HG03354 (cell line): ENCODE data around the gene SLC3A2.
"Not testable (repeated sequence)": the region's sequence is repeated elsewhere in the genome, so short reads cannot be mapped to it uniquely, and the experiment has no call there.

ENCODE experiments used
- ATAC-seq: cut with Tn5 transposase; IDR thresholded peaks from one replicate; pipeline ENCODE4 v1.9.1; 2021; ENCODE audit warnings: mild to moderate bottlenecking; ENCODE audit not compliant: unreplicated experiment, poor library complexity, severe bottlenecking

The SLC3A2 gene

DNA sequence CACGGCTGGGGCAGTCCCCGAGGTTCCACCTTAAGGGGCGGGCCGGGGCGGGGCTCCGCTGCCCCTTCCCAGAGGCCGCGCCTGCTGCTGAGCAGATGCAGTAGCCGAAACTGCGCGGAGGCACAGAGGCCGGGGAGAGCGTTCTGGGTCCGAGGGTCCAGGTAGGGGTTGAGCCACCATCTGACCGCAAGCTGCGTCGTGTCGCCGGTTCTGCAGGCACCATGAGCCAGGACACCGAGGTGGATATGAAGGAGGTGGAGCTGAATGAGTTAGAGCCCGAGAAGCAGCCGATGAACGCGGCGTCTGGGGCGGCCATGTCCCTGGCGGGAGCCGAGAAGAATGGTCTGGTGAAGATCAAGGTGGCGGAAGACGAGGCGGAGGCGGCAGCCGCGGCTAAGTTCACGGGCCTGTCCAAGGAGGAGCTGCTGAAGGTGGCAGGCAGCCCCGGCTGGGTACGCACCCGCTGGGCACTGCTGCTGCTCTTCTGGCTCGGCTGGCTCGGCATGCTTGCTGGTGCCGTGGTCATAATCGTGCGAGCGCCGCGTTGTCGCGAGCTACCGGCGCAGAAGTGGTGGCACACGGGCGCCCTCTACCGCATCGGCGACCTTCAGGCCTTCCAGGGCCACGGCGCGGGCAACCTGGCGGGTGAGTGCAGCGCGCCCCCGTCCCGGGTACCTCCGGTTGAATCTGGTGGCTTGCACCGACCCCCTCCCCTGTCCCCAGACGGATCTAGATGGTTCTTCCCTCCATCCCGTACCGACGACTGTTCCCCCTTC is at the start of gene SLC3A2:
SLC3A2 (plus strand) TSS at position 94 of the 776 bp plus-strand sequence; CDS start at position 222, 128 bp downstream.
- ATAC-seq = peak; percentile 78

DNA sequence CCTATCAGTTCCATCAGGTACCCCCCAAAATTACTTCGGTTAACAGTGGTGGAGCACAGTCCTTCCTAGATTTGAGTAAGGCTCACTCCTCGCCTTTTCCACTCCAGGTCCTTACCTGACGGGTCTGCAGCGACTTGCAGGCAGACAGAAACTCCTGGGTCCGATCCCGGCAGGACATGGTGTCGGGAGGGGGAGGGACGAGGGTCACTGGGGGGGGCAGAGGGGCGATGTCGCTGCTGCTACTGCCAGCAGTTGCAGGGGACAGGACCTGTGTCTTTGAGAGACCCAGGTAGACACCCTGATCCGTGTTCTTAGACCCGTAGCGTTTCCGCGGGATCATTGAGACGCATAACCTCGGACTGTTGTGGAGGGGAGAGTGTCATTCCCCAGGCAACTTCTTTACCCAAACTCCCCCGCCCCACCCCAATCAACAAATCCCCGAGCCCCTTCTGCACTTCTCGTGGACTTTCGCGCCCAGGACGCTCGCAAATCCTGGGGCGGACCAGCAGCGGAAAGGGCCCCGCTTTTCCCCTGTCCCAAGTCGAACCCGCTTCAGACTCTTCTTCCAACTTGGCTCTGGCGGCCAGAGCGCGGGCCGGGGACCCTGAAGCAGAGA is 49.7 kb upstream of the SLC3A2 start:
- no peak for ATAC-seq

DNA sequence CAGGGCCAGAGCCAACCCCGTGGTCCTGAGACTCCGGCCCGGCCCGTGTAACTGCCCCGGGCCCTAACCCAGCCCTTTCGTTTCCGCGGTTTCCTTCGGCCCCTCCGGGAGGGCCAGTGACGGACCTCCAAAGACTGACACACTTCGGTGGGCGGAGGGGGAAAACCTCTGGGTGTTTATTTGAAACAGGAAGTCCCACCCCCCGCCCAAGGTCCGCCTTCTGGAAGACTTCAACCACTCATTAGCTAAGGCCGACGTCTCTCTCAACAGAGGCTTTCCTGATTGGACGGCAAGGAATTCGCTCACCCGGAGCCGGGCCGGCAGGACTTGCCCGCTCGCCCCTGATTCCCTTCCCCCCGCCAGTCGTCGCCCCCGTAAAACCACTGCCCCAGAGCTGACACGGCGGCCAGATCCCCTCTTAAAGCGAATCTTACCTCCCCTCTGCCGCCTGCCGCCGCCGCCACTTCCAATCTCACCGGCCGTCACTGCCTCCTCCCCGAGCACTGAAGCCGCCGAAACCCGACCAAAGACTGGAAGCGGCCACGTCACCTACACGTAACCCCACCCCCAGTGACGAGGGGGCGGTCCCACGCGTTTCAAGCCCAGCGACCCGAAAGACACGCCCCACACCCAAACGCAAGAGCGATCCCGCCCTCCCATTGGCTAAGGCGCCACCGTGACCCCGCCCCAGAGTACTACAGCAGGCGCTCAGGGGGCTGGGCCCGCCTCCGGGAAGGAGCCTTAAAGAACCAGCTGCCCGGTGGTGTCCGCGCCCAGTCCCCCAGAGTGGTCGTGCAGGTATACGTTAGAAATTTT is 49.0 kb upstream of the SLC3A2 start, which contains the start of gene STX5:
STX5 (minus strand) TSS at position 532 of the 816 bp plus-strand sequence. CDS start 808 bp downstream, outside the sequence.
- ATAC-seq = peak; percentile 84

DNA sequence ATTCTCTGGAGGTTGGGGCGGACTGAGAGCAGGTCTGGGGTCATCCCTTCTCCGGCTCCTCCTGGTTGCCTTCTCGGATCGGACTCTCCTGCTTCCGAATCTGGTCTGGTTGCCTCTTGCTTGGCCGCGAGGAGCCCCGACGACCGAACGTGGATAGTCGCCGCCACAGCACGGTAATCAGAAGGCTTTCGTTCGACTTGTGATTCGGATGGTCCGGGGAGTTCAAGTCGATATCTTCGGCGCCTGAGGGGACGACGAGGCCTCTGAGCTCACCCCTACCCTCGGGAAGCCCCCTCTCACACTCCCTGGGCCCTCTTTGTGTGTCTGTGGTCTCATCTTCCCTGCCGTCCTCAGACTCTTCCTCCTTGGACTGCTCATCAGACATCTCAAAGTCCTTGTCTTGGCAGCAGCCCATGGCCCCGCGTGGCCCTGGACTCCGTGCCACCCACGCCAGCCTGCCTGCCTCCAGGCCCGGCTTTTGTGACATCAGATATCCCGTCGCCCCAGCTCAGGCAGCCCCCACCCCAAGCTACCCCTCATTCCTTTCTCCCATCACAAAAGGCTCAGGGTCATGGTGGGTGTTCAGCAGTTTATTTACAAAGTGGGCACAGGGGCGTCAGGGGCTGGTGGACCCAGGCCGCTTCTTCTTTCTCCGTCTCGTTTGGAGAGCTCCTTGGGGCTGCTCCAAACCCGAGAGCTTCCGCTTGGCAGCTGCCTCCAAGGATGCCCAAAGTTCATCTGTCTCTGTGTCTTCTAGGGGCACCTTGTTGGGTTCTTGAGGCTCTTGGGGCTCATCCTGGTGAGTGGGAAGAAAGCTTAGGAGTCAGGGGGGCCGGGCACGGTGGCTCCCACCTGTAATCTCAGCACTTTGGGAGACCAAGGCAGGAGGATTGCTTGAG is 48.1 kb upstream of the SLC3A2 start, which contains the start of gene TEX54:
TEX54 (minus strand) TSS at position 506 of the 899 bp plus-strand sequence.
- ATAC-seq = peak; percentile 15

DNA sequence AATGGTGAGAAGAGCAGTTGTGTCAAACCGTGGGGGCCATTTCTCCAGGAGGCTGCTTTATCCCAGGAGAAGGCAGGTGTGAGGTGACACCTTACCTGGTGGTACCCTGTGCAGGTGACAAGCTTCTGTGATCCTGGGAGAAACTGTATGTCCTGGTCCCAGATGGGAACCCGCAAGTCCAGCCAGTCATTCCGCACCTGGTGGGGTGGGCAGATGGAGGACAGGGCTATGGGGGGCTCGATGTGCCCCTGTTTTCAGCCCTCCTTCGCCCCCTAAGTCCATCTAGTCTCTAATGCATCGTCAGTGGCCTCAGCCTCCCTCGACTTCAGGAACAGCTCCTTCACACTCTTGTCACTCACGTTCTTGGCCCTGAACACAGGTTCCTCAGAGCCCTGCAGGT is 45.4 kb upstream of the SLC3A2 start:
- no peak for ATAC-seq

DNA sequence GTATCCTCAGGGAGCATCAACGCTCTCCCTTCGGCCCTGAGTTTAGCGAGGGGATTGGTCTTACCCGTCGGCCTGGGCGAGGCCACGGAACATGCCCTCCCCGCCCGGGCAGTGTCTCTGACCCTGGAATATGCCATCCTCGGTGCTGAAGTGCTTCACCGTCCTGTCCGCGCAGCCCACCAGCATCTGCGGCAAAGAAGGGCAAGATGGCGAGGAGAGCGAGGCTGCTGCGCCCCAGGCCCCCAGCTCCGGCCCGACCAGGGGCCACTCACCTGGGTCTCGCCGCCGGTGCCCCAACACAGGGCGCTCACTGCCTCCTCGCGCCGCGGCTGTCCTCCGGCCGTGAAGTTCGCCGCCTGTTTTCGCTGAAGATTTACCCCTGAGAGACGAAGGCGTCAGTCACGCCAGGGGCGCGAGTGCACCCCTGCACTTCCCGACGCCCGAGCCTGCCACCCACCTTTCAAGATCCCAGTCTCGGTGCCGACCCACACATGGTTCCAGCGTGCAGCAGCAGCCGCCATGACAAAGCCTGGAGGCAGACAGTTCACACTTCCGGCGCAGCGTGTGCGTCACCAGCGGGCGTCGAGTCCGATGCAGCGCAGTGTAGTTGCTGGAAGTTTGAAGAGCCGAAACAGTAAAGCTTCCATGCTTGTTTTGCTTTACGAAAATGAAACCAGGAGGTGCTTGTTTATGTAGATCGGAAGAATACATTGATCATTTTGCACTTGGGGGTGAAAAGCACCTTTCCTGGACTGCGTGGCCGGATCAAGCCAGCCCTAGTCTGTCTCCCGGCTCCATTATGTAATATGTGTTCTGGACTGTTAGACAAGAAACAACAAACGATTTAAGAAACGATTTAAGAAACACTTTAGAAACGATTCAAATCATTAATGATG is 41.4 kb upstream of the SLC3A2 start, which contains the start of gene WDR74:
WDR74 (minus strand) TSS at position 541 of the 896 bp plus-strand sequence; CDS start at position 521, 20 bp downstream.
- ATAC-seq = peak; percentile 49

DNA sequence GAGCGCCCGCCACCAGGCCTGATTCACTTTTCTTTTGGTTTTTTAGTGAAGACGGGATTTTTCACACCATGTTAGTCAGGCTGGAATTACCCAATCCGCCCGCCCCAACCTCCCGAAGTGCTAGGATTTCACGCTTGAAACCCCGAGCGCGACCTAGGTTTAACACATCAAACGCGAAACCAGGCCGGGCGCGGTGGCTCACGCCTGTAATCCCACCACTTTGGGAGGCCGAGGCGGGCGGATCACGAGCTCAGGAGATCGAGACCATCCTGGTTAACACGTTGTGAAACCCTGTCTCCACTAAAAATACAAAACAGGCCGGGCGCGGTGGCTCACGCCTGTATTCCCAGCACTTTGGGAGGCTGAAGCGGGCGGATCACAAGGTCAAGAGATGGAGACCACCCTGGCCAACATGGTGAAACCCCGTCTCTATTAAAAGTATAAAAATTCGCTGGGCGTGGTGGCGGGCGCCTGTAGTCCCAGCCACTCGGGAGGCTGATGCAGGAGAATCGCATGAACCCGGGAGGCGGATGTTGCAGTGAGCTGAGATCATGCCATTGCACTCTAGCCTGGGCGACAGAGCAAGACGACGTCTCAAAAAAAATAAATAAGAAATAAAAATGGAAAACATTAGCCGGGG is 39.9 kb upstream of the SLC3A2 start:
- ATAC-seq = peak; percentile 15

DNA sequence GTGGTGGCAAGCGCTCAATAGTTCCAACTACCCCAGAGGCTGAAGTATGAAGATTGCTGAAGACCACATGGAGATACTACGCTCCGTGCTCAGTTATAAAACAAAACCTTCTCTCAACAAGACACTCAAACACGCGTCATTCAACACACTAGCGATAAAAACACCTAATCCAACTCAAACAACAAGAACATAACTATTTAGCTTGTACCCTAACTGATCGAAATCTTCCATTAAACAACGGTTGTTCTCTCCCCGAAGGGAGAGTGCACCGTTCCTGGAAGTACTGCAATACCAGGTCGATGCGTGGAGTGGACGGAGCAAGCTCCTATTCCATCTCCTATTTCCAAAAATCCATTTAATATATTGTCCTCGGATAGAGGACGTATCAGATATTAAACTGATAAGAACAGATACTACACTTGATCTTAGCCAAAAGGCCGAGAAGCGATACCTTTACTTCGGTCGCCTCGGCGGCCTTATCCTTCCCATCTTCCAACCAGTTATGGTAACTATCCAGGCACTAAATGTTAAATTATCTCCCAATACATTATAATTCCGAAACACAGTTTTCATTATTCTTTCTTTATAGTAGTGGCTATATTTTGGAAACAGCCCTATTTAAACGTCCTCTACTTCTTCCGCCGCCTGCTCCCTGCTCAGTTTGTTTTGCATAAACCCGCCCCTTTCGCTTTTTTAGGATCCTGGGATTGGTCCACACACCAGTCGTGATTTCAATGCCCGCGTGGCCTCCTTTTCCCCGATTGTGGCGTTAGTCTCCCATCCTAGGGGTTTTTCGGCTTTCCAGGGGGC is 39.1 kb upstream of the SLC3A2 start:
- ATAC-seq = peak; percentile 50

DNA sequence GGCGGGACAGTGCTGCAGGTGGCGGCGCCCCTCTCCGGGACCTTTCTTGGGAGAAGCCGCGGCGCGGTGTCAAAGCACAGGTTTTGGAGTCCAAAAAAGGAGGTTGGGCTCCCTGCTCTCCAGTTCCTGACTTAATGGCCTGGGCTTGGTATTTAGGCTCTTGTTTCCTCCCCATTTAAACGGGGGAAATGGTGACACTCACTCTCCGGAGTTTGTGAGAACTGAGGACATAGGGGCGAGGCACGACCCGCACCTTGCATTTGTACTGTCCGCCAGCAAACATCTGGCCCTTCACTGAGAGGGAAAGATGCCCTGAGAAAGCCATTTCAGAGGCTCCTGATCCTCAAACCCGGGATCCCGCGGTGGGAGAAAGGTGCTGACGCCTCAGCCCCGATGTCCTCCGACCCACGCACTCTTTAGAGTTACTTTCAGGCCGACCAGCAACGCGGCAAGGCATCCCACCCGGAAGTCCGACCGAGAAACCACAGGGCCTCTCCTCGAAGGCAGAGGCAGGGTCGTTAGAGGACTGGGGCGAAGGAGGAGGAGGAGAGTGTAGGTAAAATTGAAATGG is 38.4 kb upstream of the SLC3A2 start:
- ATAC-seq = no peak

DNA sequence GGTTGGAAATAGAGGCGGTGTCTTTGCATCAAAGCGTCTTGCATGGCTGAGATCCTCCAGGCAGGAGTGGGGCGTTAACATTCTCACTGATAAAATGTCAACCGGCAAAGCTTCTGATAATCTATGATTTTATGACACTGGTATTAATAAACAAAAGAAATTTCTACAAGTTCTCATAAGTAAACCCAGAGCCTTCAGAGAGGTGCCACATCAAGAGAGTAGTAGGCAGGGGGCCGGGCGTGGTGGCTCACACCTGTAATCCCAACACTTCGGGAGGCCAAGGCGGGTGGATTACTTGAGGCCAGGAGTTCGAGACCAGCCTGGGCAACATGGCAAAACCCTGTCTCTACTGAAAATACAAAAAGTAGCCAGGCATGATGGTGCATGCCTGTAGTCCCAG is 37.8 kb upstream of the SLC3A2 start:
- ATAC-seq = not testable (repeated sequence)

DNA sequence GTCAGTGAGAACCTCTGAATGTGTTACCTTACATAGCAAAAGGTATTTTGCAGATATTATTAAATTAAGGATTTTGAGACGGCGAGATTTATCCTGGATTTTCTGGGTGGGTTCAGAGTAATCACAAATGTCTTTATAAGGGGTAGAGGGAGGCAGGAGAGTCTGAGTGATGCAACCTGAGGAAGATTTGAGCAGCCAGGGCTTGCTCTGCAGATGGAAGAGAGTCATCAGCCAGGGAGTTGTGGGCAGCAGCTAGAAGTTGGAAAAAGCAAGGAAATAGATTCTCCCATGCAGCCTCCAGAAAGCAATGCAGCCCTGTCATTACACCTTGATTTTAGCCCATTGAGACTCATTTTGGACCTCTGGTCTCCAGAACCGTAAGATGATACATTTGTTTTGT is 37.2 kb upstream of the SLC3A2 start:
- ATAC-seq = no peak

DNA sequence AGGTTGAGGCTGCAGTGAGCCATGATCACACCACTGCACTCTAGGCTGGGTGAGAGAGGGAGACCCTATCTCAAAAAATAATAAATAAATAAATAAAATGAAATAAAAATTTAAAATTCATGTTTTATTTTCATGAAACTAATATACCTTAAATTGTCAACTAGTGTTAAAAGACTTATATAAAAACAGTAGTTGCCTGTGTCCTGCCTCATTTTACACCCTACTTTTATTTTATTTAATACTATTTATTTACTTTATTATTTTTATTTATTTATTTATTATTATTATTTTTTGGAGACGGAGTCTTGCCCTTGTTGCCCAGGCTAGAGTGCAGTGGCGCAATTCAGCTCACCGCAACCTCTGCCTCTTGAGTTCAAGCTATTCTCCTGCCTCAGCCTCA is 36.5 kb upstream of the SLC3A2 start:
- no peak for ATAC-seq

DNA sequence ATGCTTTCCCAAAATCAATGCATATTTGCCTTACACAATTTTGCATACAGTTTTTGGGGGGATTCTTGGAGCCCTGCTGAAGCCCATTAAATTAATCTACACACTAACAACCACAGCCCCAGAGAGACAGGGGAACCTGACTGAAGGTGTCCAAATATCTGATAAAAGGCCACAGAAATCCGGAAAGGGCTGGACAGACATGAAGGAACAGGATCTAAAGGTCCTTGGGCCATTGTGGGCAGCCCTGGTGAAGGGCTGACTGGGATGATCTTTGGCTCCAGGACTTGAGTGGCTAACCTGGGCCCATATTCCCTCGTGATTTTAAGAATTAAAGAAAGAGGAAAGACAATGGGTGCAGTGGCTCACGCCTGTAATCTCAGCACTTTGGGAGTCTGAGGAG is 34.5 kb upstream of the SLC3A2 start:
- ATAC-seq = no peak

DNA sequence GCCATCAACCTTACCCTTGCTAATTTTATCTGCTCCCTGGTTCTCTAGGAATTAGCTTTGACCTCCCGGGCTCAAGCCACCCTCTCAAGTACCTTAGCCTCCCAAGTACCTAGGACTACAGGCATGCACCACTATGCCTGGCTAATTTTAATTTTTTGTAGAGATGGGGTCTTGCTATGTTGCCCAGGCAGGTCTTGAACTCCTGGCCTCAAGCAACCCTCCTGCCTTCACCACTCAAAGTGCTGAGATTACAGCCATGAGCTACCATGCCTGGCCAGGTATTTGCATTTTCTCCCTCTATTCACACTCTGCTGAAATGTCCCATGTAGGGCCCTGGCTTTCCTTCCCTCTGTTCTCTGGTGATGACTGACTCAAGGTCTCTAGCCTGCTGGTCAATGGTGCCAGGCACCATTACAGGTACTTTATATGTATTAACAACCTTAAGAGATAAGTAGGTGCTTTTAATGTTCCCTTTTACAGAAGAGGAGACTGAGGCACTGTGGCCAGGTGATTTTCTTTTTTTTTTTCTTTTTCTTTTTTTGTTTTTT is 32.9 kb upstream of the SLC3A2 start:
- no peak for ATAC-seq

DNA sequence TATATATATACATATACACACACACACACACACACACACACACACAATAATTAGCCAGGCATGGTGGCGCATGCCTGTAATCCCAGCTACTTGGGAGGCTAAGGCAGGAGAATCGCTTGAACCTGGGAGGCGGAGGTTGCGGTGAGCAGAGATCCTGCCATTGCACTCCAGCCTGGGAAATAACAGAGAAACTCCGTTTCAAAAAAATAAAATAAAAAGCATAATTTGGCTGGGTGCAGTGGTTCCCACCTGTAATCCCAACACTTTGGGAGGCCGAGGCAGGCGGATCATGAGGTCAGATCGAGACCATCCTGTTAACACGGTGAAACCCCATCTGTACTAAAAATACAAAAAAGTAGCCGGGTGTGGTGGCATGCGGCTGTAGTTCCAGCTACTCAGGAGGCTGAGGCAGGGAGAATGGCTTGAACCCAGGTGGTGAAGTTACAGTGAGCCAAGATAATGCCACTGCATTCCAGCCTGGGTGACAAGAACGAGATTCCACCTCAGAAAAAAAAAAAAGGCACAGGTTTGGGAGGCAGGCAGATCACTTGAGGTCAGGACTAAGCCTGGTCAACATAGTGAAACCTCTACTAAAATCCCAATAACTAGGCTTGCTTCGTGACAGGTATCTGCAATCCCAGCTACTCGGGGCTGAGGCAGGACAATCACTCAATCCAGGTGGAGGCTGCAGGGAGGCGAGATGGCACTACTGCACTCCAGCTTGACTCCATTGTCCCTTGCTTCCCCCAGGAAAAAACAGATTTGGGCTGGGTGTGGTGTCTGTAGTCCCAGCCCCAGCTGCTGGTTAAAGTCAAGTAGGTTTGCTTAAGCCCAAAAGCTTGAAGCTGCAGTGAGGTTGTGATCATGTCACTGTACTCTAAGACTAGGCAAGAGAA is 29.5 kb upstream of the SLC3A2 start:
- no peak for ATAC-seq
